Panc1 (cell line): ENCODE results near the gene NDUFA1. TPM values are rescaled to one million over a fixed set of nuclear protein-coding genes. Genes with fewer than 3 reads are reported as not detected.

Experiments
- ATAC-seq: fragments of 200-7000 bp; cut with Tn5 transposase; 2 replicates; pipeline ENCODE4 v1.9.1; 2020; ENCODE audit warnings: mild to moderate bottlenecking, moderate library complexity
- BruUV-seq: library from RNA; stranded (reverse); fragments of 400-500 nt; replicated peaks from 2 replicates; lab custom pipeline; 2021; lab: Mats Ljungman, UMichigan
- CTCF ChIA-PET: fragments of 300-600 bp; sonication (Branson Sonifier 250); formaldehyde crosslinking; loops from one replicate; lab custom pipeline; 2022; ENCODE audit warnings: antibody characterized with exemption; lab: Charles Lee
- POLR2A ChIA-PET: fragments of 300-600 bp; sonication (Branson Sonifier 250); formaldehyde crosslinking; loops from one replicate; lab custom pipeline; 2022; ENCODE audit warnings: antibody characterized with exemption; lab: Charles Lee
- DNase-seq: peaks from one replicate; pipeline ENCODE4 v3.0.0-alpha.2; 2010; ENCODE audit warnings: low read depth, low spot score
- H3K27ac ChIP-seq: 2 replicates; pipeline ENCODE4 v1.5.1; 2011; ENCODE audit warnings: mild to moderate bottlenecking, low read length, inconsistent platforms
- H3K27me3 ChIP-seq: fragments of 200-500 bp; sonication (Bioruptor generic); 2 replicates; pipeline ENCODE4 v1.6.0; 2014; ENCODE audit warnings: low read length, inconsistent platforms; ENCODE audit not compliant: control insufficient read depth, insufficient read depth
- H3K36me3 ChIP-seq: fragments of 200-500 bp; sonication (Bioruptor generic); 2 replicates; pipeline ENCODE4 v1.5.1; 2014; ENCODE audit warnings: inconsistent platforms, mild to moderate bottlenecking, low read length, moderate library complexity; ENCODE audit not compliant: control insufficient read depth, insufficient read depth
- H3K4me1 ChIP-seq: 2 replicates; pipeline ENCODE4 v1.5.1; 2011; ENCODE audit warnings: inconsistent platforms, mild to moderate bottlenecking, low read length, moderate library complexity; ENCODE audit not compliant: control insufficient read depth, insufficient read depth
- H3K4me3 ChIP-seq, 2 experiments: 2 replicates each; pipeline ENCODE4 v1.5.1; 2011 to 2012; ENCODE audit warnings: low read depth in 2 of 2, low read length in 2 of 2, mild to moderate bottlenecking in 2 of 2, inconsistent platforms in 1 of 2, moderate library complexity in 1 of 2
- H3K9me3 ChIP-seq: fragments of 200-500 bp; sonication (Bioruptor generic); 2 replicates; pipeline ENCODE4 v1.5.1; 2014; ENCODE audit warnings: low read depth, mild to moderate bottlenecking, inconsistent platforms, low read length, moderate library complexity; ENCODE audit not compliant: control insufficient read depth, insufficient read depth
- CTCF ChIP-seq: fragments of 450-650 bp; IDR thresholded peaks from 2 replicates; pipeline ENCODE4 v1.5.1; 2017; ENCODE audit warnings: mild to moderate bottlenecking
- POLR2AphosphoS5 ChIP-seq: IDR thresholded peaks from 2 replicates; pipeline ENCODE4 v1.6.1; 2012; ENCODE audit warnings: mild to moderate bottlenecking, low read depth, low read length, moderate library complexity
- REST ChIP-seq, 2 experiments: IDR thresholded peaks; 2 replicates each; pipeline ENCODE4 v1.6.1; 2011 to 2012; ENCODE audit warnings: low read depth in 2 of 2, control low read depth in 1 of 2, low read length in 1 of 2, mild to moderate bottlenecking in 1 of 2, moderate library complexity in 1 of 2; ENCODE audit not compliant: insufficient read depth in 1 of 2
- SIN3A ChIP-seq: IDR thresholded peaks from 2 replicates; pipeline ENCODE4 v1.6.1; 2012; ENCODE audit warnings: low read depth, mild to moderate bottlenecking, low read length, moderate library complexity, borderline replicate concordance; ENCODE audit not compliant: insufficient read depth
- TCF7L2 ChIP-seq: IDR thresholded peaks from 2 replicates; pipeline ENCODE4 v1.6.1; 2011; ENCODE audit warnings: mild to moderate bottlenecking, low read depth, low read length, inconsistent platforms
- in situ Hi-C: cut with HindIII; loops from 2 replicates; pipeline ENCODE4 v1.10.0; 2016; ENCODE audit warnings: low sequenced_read_pairs, low pct_unique_long_range_greater_than_20kb
- intact Hi-C: fragments of 100-400 bp; cut with micrococcal nuclease; formaldehyde crosslinking; loops from one replicate; pipeline ENCODE4 v1.10.0; 2022; ENCODE audit not compliant: unreplicated experiment
- total RNA-seq: library from RNA; stranded (reverse); gene quantifications from one replicate; pipeline ENCODE4 v1.2.1, GENCODE V29; 2021; ENCODE audit not compliant: unreplicated experiment

NDUFA1 gene
- total RNA-seq, 1 experiment from 2014 or later: 252 TPM

- H3K9me3 ChIP-seq: no peaks in the 10 kb centered on the region
- intact Hi-C loops: no loop called here
- H3K36me3 ChIP-seq: peaks cover 12% of the 10 kb centered on the region; the same call in 1 of the 2 replicates
- DNase-seq: no peak
- ATAC-seq: no peak
- H3K27me3 ChIP-seq: no peaks in the 10 kb centered on the region
- peak overlapping the region; percentile 96 to 100 for H3K4me3 ChIP-seq
- CTCF ChIA-PET: no interaction called here
- H3K27ac ChIP-seq: peak overlapping the region; percentile 92
- no TSS peak for BruUV-seq
- TF ChIP-seq TCF7L2: no peak
- TF ChIP-seq SIN3A: no peak
- no peak for TF ChIP-seq CTCF
- no peak for TF ChIP-seq REST (IDR thresholded peaks at IDR 0.05; ENCODE audit: insufficient read depth in 1 of 2, low read depth in 2 of 2, low read length in 1 of 2)
- no peak for TF ChIP-seq POLR2AphosphoS5
- POLR2A ChIA-PET: interaction anchor here (0.8 to 1.2 kb wide), 2 partner anchors 29 to 61 kb away, joined by 6 to 10 read pairs; partner anchors contain the start of gene RPL39
- H3K4me1 ChIP-seq: peaks cover 6% of the 10 kb centered on the region
- in situ Hi-C loops: no loop called here
Measured at GRCh38 chrX:119853444-119853843, 18.2 kb upstream of the NDUFA1 start.

DNA sequence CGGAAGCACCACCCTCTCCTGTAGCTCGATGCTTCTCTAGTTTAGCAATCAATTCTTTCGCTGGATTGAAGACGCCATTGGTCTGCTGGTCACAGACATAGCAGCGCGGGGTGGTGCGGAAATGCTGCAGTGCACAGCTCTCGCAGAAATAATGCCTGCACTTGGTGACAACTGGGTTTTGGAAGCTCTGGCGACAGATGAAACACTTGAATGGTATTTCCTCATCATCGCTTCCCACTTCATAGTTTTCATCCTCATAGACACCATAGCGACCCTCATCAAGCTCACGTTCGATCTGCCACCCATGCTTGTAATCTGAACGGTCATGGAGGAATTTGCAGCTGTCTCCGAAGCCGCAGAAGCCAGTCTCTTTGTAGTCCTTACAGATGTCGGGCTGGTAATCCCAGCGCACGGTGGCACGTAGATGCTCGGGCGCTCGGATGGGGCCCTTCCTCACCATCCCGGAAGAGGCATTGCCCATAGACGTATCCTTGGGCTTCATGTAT lies 953 bp upstream of the NDUFA1 start:
- CTCF ChIA-PET: interaction anchor here (0.6 to 1.1 kb wide), 3 partner anchors 9 to 251 kb away, joined by 3 to 10 read pairs (median 4); no protein-coding TSS in a partner anchor
- POLR2A ChIA-PET: no interaction called here

GRCh38 chrX:119871245-119871598 lies 410 bp upstream of the NDUFA1 start:
- ChIA-PET POLR2A (no interaction called here), CTCF (interaction anchor here (0.6 to 1.1 kb wide), 2 partner anchors 9 to 252 kb away, joined by 4 to 10 read pairs; no protein-coding TSS in a partner anchor)
- H3K27me3 ChIP-seq: no peaks in the 10 kb centered on the region
- intact Hi-C loops (loop anchor here (5.0 kb wide), 1 partner anchor 79 kb away; the partner anchor contains the start of gene RPL39), in situ Hi-C loops (no loop called here)
- peaks cover 2% of the 10 kb centered on the region; the same call in 1 of the 2 replicates for H3K36me3 ChIP-seq
- H3K9me3 ChIP-seq: no peaks in the 10 kb centered on the region
- peak overlapping the region; percentile 88 for H3K27ac ChIP-seq
- peak; percentile 20 for DNase-seq
- TF ChIP-seq POLR2AphosphoS5 (no peak), CTCF (no peak), TCF7L2 (no peak), REST (IDR thresholded peaks at IDR 0.05; ENCODE audit: insufficient read depth in 1 of 2, low read depth in 2 of 2, low read length in 1 of 2) (no peak), SIN3A (no peak)
- peak overlapping the region; percentile 81 to 88 for H3K4me3 ChIP-seq
- BruUV-seq: TSS peak; percentile 98
- H3K4me1 ChIP-seq: peaks cover 12% of the 10 kb centered on the region
- peak; percentile 71 for ATAC-seq

More for the DNA sequence above, 953 bp upstream of the NDUFA1 start:
- in situ Hi-C loops: no loop called here
- Histone ChIP-seq H3K27me3 (no peaks in the 10 kb centered on the region), H3K4me3 (peak overlapping the region; percentile 81 to 88), H3K4me1 (peaks cover 12% of the 10 kb centered on the region), H3K9me3 (no peaks in the 10 kb centered on the region), H3K27ac (peak overlapping the region; percentile 88), H3K36me3 (no peaks in the 10 kb centered on the region)
- DNase-seq: no peak
- peak; percentile 22 for ATAC-seq
- TF ChIP-seq SIN3A: 0 out of 2 replicates have a peak, but pooled peaks have one; percentile 41
- no peak for TF ChIP-seq POLR2AphosphoS5
- BruUV-seq: no TSS peak
- intact Hi-C loops: loop anchor here (5.0 kb wide), 1 partner anchor 78 kb away; the partner anchor contains the start of gene RPL39
